Measurements from ENCODE around the gene CNTFR.

The CNTFR gene

GRCh38 chr9:34589636-34590380, at the start of gene CNTFR:
TSS of gene CNTFR (minus strand) at chr9:34589724. CDS start at chr9:34568981, 20,743 bp downstream.
- TF ChIP-seq TAF1 (IDR thresholded peaks at IDR 0.05; ENCODE audit: low read depth) = no peak
- no peak for TF ChIP-seq TCF12 (IDR thresholded peaks at IDR 0.05; ENCODE audit: low read depth)
- peak; percentile 84 for TF ChIP-seq USF1 (IDR thresholded peaks at IDR 0.05)
- no peak for TF ChIP-seq YY1 (IDR thresholded peaks at IDR 0.05; ENCODE audit: low read depth)
- no peak for TF ChIP-seq EP300 (IDR thresholded peaks at IDR 0.05; ENCODE audit: borderline replicate concordance)
- TF ChIP-seq REST (IDR thresholded peaks at IDR 0.05; ENCODE audit: low read depth) = no peak
- no peak for TF ChIP-seq FOXM1 (IDR thresholded peaks at IDR 0.05; ENCODE audit: borderline replicate concordance, low read depth)
- TF ChIP-seq TEAD4 (IDR thresholded peaks at IDR 0.05) = no peak
- TF ChIP-seq ZBTB7A (IDR thresholded peaks at IDR 0.05; ENCODE audit: low read depth) = no peak; the same call in 1 of the 2 replicates

GRCh38 chr9:34638138-34638445, 48.6 kb upstream of the CNTFR start:
- no peak for TF ChIP-seq NFIC (IDR thresholded peaks at IDR 0.05)
- no peak for TF ChIP-seq REST (IDR thresholded peaks at IDR 0.05; ENCODE audit: low read depth)
- no peak for TF ChIP-seq MAX (IDR thresholded peaks at IDR 0.05)
- no peak for TF ChIP-seq USF1 (IDR thresholded peaks at IDR 0.05)
- TF ChIP-seq YY1 (IDR thresholded peaks at IDR 0.05; ENCODE audit: low read depth) = no peak
- no peak for TF ChIP-seq CEBPB (IDR thresholded peaks at IDR 0.05)
- TF ChIP-seq FOXM1 (IDR thresholded peaks at IDR 0.05; ENCODE audit: borderline replicate concordance, low read depth) = no peak
- TF ChIP-seq EP300 (IDR thresholded peaks at IDR 0.05; ENCODE audit: borderline replicate concordance) = no peak

GRCh38 chr9:34637356-34638137, 48.0 kb upstream of the CNTFR start, which contains the start of gene SIGMAR1:
TSS of gene SIGMAR1 (minus strand) at chr9:34637787. CDS start at chr9:34637697, 90 bp downstream.
- TF ChIP-seq ZBTB7A (IDR thresholded peaks at IDR 0.05; ENCODE audit: low read depth) = no peak
- no peak for TF ChIP-seq FOXM1 (IDR thresholded peaks at IDR 0.05; ENCODE audit: borderline replicate concordance, low read depth)
- no peak; the same call in 1 of the 2 replicates for TF ChIP-seq YY1 (IDR thresholded peaks at IDR 0.05; ENCODE audit: low read depth)
- peak; percentile 57 for TF ChIP-seq TAF1 (IDR thresholded peaks at IDR 0.05; ENCODE audit: low read depth)
- TF ChIP-seq TEAD4 (IDR thresholded peaks at IDR 0.05) = 0 out of 2 replicates have a peak, but pooled peaks have one; percentile 3
- TF ChIP-seq NFIC (IDR thresholded peaks at IDR 0.05) = peak; percentile 48
- TF ChIP-seq TCF12 (IDR thresholded peaks at IDR 0.05; ENCODE audit: low read depth) = no peak; the same call in 1 of the 2 replicates
- TF ChIP-seq EP300 (IDR thresholded peaks at IDR 0.05; ENCODE audit: borderline replicate concordance) = peak; percentile 36; the same call in 1 of the 2 replicates
- TF ChIP-seq MAX (IDR thresholded peaks at IDR 0.05) = peak; percentile 98; the same call in 1 of the 2 replicates

GRCh38 chr9:34636791-34637355, 47.3 kb upstream of the CNTFR start:
- TF ChIP-seq USF1 (IDR thresholded peaks at IDR 0.05) (peak; percentile 75; the same call in 1 of the 2 replicates), ZBTB7A (IDR thresholded peaks at IDR 0.05; ENCODE audit: low read depth) (no peak), CREB1 (IDR thresholded peaks at IDR 0.05; ENCODE audit: low read depth) (no peak), EP300 (IDR thresholded peaks at IDR 0.05; ENCODE audit: borderline replicate concordance) (no peak), YY1 (IDR thresholded peaks at IDR 0.05; ENCODE audit: low read depth) (no peak; the same call in 1 of the 2 replicates), TCF12 (IDR thresholded peaks at IDR 0.05; ENCODE audit: low read depth) (0 out of 2 replicates have a peak, but pooled peaks have one; percentile 7)

- no peak for TF ChIP-seq MAX (IDR thresholded peaks at IDR 0.05)
- TF ChIP-seq EGR1 (IDR thresholded peaks at IDR 0.05) = no peak
- no peak for TF ChIP-seq ZBTB7A (IDR thresholded peaks at IDR 0.05; ENCODE audit: low read depth)
- TF ChIP-seq YY1 (IDR thresholded peaks at IDR 0.05; ENCODE audit: low read depth) = no peak
- no peak for TF ChIP-seq TEAD4 (IDR thresholded peaks at IDR 0.05)
- no peak for TF ChIP-seq CREB1 (IDR thresholded peaks at IDR 0.05; ENCODE audit: low read depth)
- no peak for TF ChIP-seq TCF12 (IDR thresholded peaks at IDR 0.05; ENCODE audit: low read depth)
- TF ChIP-seq RAD21 (IDR thresholded peaks at IDR 0.05; ENCODE audit: low read depth) = no peak
- no peak for TF ChIP-seq EP300 (IDR thresholded peaks at IDR 0.05; ENCODE audit: borderline replicate concordance)
- TF ChIP-seq REST (IDR thresholded peaks at IDR 0.05; ENCODE audit: low read depth) = no peak
- no peak for TF ChIP-seq NFIC (IDR thresholded peaks at IDR 0.05)
- no peak for TF ChIP-seq FOXM1 (IDR thresholded peaks at IDR 0.05; ENCODE audit: borderline replicate concordance, low read depth)
These were observed 46.0 kb upstream of the CNTFR start for GRCh38 chr9:34635556-34635955.

Measured in Ishikawa (cell line).